GM19023 (cell line): Measurements from ENCODE around the gene STING1.

Experiments
- ATAC-seq: cut with Tn5 transposase; IDR thresholded peaks from one replicate; pipeline ENCODE4 v1.9.1; 2021; ENCODE audit warnings: mild to moderate bottlenecking, moderate library complexity; ENCODE audit not compliant: unreplicated experiment

The STING1 gene

GRCh38 chr5:139468421-139468931 is 14.1 kb downstream of the STING1 start:
- ATAC-seq = no peak

DNA sequence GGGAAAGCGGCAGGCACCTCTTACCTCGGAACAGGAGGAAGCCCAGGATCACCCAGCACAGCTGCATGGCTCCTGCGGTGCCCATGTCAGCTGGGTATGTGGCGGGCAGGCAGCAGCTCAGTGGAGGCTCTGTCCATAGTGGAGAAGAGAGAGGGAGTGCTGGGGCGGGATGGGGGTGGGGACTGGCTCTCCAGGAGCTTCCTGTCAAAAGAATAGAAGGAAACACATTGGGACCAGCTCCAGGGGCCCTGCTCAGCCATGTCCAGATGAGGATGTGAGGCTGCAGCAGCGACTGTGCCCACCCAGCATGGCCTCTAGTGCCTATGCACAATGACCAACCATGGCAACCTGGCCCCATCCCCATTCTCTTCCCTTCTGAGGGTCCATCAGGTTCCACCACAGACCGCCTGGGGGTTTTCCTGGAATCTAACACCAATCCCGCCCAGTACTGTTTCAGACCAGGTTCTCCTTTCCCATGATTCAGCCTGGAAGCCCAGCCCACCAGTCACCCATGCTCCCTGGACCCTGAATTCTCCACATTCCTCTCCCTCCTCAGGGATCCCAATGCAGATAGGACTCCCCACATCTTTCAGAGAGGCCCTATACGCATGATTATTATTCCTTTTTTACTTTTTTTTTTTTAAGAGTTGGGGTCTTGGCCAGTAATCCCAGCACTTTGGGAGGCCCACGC is 19.8 kb downstream of the STING1 start, which contains the start of gene ECSCR:
Gene ECSCR (minus strand): TSS at position 158 of the 691 bp plus-strand sequence. CDS start 73 bp downstream, at position 85.
- ATAC-seq = no peak

- no peak for ATAC-seq
Observed at GRCh38 chr5:139461698-139462097, 20.9 kb downstream of the STING1 start.

- ATAC-seq = no peak
Observed at GRCh38 chr5:139461176-139461575, 21.4 kb downstream of the STING1 start.

- ATAC-seq = no peak
Observed at GRCh38 chr5:139460455-139460854, 22.1 kb downstream of the STING1 start.

- peak; percentile 36 for ATAC-seq
Observed at GRCh38 chr5:139459451-139459934, 23.1 kb downstream of the STING1 start.

DNA sequence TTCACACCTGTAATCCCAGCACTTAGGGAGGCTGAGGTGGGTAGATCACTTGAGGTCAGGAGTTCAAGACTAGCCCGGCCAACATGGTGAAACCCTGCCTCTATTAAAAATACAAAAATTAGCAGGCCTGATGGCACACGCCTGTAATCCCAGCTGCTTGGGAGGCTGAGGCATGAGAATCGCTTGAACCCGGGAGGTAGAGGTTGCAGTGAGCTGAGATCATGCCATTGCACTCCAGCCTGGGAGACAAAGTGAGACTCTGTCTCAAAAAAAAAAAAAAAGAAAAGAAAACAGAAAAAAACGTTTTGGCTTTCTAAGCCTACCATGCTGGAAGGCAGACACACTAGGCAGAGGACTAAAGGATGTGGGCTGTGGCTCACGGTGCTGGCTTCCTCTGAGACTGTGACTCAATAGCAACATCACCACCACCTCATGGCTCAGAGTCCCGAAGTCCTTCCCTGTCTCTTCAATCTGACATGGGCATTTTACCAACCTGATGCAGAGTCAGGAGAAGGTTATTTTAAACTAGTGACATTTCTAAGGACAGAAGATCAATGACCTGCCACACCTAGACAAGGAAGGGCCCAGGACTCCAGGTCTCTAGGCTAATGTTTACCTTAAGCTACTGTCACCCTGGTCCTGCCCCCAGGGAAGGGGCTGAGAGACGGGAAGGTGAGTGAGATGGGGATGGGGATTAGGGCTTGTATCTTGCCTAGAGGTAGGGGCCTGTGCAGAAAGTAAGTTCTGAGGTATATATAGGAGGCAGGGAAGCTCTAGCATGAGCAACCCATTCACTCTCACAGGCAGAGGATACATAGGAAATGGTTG is 23.8 kb downstream of the STING1 start:
- ATAC-seq = peak; percentile 45

DNA sequence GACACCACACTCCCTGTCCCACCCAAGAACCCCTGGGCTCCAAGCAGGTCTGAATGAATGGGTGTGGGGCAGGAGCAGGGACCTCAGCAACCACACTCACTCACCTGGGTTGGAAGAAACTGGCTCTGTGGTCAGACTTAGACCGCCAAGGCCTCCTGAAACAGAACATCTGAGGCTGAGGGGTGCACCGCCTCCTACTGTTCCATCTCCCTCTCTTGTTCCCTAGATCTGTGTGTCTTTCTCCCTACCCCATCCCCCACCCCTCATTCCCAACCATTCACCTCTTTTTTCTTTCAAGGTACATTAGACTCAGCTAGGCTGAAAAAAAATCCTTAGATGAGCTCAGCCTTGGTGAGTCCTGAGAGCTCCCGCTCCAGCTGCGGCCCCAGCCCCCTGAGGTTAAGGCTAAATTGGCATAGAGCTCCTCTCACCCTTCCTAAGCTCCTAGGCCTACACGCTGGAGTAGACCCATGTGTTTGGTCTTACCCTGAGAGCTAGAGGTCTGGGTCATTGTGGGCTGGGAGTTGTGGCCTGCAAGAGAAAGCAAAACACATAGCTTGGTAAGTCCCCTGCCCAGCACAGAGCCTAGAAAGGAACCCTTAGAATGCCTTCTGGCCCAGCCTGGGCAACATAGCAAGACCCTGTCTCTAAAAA is 24.8 kb downstream of the STING1 start:
- peak; percentile 35 for ATAC-seq

DNA sequence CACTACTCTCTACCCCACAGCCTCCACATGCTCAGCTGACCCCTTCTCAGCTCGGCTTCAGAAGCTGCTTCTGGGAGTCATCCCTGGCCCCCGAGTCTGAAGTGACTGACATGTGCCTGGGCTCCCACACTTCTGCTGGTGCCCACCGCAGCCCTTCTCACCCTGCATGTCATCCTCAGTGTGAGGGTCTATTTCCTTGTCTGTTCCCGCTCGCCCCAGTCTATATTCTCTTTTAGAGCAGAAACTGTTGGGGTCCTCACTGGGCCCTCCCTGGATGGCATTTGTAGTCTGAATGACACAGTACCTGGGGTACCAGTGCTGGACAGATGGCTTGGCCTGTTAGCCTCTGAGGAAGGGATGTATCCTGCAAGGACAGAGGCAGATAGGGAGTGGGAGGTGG is 25.3 kb downstream of the STING1 start:
- ATAC-seq = no peak

DNA sequence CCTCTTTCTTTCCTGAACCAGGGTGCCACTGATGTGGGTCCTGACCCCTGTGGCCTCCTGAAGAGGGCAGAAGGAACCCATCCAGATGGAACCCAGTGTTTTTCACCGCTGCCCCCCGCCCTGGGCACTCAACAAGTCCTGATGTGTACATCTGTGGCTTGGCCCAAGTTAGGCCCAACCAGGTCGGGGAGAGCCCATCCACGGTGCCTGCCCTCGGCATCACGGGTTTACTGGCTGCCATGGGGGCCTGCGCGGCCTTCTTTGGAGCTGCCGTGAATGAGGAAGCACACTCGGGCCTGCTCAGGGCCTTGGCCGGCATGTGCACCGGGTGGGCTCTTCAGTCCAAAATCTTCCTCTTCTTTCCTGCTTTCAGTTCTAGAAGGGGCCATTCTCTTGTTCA is 25.8 kb downstream of the STING1 start:
- no peak for ATAC-seq

- ATAC-seq = no peak
Observed at GRCh38 chr5:139454568-139455290, 27.8 kb downstream of the STING1 start.

DNA sequence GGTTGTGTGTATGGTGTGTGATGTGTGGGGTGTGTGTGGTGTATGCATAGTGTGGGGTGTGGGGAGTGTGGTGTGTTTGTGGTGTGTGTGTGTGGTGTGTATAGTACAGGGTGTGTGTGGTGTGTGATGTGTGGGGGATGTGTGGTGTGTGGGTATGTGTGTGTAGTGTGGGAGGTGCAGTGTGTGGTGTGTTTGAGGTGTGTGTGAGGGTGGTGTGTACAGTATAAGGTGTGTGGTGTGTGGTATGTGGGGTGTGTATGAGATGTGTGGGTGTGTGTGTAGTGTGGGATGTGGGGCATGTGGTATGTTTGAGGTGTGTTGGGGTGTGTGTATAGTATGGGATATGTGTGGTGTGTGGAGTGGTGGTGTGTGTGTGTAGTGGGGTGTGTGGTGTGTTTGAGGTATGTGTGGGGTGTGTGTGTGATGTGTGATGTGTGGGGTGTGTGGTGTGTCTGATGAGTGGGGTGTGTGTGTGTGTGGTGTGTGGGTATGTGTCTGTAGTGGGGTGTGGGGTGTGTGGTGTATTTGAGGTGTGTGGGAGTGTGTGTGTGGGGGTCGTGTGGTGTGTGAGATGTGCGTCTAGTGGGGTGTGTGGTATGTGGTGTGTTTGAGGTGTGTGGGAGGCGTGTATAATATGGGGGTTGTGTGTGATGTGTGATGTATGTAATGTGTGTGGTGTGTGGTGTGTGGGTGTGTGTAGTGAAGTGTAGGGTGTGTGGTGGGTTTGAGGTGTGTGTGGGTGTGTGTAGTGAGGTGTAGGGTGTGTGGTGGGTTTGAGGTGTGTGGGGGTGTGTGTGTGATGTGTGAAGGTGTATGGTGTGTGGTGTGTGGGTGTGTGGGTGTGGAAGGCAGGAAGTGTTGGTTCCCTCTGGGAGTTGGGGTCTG is 28.6 kb downstream of the STING1 start:
- ATAC-seq = no peak

- no peak for ATAC-seq
Observed at GRCh38 chr5:139451878-139452660, 30.5 kb downstream of the STING1 start.

- ATAC-seq = no peak
Observed at GRCh38 chr5:139451176-139451575, 31.4 kb downstream of the STING1 start.

- ATAC-seq = peak; percentile 63
Observed at GRCh38 chr5:139446956-139447779, 35.4 kb downstream of the STING1 start.

DNA sequence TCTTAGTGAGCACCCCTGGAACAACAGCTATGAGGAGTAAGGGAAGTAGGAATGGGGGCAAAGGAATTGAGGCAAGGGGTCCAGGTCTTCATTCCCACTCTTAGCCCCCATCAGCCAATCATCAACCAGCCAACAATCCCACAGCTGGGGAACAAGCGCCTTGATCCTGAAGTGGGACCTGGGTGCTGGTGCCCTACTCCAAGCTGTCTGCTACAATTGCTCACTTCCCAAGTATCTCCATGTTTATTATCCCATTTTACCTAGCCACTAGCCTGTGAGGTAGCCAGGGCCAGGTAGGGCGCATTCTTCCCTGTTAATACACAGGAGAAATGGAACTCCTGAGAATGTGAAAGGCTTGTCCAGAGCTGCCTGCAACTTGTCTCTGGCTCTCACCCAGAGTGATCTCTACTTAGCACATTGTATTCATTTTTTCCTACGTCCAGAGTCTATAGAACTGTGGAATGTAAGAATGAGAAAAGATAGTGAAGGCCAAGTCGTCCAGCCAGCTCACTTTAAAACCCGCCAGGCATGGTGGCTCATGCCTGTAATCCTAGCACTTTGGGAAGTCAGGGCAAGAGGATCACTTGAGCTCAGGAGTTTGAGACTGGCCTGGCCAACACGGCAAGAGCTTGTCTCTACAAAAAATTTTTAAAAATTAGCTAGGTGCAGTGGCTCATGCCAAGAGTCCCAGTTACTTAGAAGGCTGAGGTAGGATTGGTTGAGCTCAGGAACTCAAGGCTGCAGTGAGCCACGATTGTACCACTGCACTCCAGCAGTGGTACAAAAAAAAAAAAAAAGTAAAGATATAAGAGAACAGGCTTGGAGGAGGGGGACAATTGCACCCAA is 37.0 kb downstream of the STING1 start:
- no peak for ATAC-seq

DNA sequence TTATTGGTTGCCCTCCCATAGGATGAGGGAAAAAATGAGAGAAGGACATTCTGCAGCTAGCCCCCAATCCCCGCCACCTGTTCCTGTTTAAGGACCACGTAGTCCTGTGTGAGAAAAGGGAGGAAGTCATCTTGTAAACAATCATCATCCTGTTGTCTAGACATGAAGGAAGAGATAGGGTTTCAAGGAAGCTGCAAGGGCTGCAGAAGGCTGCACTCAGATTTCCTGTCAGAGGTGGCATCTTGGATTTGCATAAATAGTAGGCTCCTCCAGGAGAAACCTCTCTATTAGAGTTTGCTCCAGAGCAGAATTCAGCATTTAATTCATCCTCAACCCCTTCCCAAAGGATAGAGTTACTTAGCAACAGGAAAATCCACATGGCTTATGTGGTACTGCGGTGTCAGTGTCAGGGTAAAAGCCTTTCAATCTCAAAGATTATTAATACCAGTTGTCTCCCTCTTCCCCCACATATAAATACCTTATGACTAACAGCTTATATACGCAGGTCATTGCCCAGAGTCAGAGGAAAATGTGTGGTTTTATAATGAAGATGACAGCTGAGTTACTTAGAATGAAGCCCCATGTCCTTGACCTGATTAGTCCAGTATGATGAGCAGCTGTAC is 38.6 kb downstream of the STING1 start:
- ATAC-seq = no peak
